ENCODE measurements around the gene ERRFI1.

- no peak for TF ChIP-seq CTCF (IDR thresholded peaks at IDR 0.05)
- TF ChIP-seq POLR2A (IDR thresholded peaks at IDR 0.05): no peak
Observed at GRCh38 chr1:7989762-7990428, 36.2 kb downstream of the ERRFI1 start.
